Measurements from ENCODE around the gene HDLBP.

GRCh38 chr2:241214209-241214608 lies 101.3 kb downstream of the HDLBP start:
- TF ChIP-seq CTCF (IDR thresholded peaks at IDR 0.05) (no peak), EP300 (IDR thresholded peaks at IDR 0.05) (no peak), POLR2AphosphoS5 (IDR thresholded peaks at IDR 0.05) (no peak), POLR2A (IDR thresholded peaks at IDR 0.05) (no peak)

Measured in upper lobe of left lung (tissue), 4 donors.